Astrocyte of the spinal cord (primary cell): ENCODE data around the gene SLC4A11.

Experiments used
- DNase-seq: peaks from one replicate; pipeline ENCODE4 v3.0.0; 2011; ENCODE audit warnings: low read depth, low spot score
- H3K4me3 ChIP-seq: 2 replicates; pipeline ENCODE4 v1.5.1; 2011; ENCODE audit warnings: low read depth, mild to moderate bottlenecking, low read length, moderate library complexity
- in situ Hi-C: cut with HindIII; loops from 2 replicates; pipeline ENCODE4 v1.10.0; 2017; ENCODE audit warnings: low sequenced_read_pairs
- TF ChIP-seq, protein P1 (sequence below): IDR thresholded peaks from 2 replicates; pipeline ENCODE4 v1.5.1; 2012; ENCODE audit warnings: low read depth, mild to moderate bottlenecking, low read length, inconsistent platforms

Gene SLC4A11

DNA sequence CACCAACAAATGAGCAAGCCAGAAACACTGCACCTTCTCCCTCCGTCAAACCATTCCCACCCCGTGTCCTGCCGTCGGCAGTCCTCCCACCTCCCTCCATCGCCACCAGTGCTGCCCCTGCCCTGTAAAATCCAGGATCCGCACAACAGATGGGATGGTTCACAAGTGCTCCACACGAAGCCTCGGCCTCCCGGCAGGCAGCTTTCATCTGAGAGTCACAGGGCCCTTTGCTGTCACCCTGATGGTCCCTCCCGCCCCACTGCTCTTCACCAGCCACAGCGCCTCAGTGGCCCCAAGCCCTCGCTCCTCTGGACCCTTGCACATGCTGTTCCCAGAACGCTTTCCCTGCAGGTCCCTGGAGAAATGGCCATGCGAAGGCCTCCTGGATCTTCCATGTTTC lies 12.1 kb downstream of the SLC4A11 start:
- TF ChIP-seq, protein P1, sequence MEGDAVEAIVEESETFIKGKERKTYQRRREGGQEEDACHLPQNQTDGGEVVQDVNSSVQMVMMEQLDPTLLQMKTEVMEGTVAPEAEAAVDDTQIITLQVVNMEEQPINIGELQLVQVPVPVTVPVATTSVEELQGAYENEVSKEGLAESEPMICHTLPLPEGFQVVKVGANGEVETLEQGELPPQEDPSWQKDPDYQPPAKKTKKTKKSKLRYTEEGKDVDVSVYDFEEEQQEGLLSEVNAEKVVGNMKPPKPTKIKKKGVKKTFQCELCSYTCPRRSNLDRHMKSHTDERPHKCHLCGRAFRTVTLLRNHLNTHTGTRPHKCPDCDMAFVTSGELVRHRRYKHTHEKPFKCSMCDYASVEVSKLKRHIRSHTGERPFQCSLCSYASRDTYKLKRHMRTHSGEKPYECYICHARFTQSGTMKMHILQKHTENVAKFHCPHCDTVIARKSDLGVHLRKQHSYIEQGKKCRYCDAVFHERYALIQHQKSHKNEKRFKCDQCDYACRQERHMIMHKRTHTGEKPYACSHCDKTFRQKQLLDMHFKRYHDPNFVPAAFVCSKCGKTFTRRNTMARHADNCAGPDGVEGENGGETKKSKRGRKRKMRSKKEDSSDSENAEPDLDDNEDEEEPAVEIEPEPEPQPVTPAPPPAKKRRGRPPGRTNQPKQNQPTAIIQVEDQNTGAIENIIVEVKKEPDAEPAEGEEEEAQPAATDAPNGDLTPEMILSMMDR, result no peak
- DNase-seq, result no peak
- H3K4me3 ChIP-seq, result no peak overlapping the region
- in situ Hi-C loops, result no loop called here

- in situ Hi-C loops, result no loop called here
- H3K4me3 ChIP-seq, result no peak overlapping the region
- no peak for DNase-seq
- TF ChIP-seq, protein P1, result no peak
These were observed 12.9 kb downstream of the SLC4A11 start for GRCh38 chr20:3226093-3226492.

DNA sequence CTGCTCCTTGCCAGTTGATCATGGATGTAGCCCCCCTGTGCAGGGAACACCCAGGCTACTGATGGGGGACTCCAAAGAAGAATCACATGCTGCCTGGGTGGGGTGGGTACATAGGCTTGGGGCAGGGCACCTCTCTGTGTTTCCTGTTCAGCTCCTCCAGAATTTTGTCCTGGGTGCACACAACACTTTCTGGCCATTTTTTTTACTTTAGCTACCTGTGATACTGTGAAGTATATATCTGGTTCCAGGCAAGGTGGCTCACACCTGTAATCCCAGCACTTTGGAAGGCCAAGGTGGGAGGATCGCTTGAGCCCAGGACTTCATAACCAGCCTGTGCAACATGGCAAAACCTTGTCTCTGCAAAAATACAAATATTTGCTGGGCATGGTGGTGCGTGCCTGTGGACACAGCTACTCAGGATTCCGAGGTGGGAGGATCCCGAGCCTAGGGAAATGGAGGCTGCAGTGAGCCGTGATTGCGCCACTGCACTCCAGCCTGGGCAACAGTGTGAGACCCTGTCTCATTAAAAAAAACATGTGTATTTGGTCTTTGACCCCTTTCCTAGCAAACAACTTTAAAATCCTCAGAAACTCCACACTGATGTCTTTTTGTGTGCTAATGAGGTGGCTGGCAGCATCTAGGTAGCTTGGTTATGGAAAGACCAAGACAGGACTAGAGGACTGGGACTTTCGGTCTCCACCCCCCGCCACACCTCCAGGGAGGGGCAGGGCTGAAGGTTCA lies 14.1 kb downstream of the SLC4A11 start:
- in situ Hi-C loops, result no loop called here

GRCh38 chr20:3223994-3224680 lies 14.9 kb downstream of the SLC4A11 start:
- DNase-seq, result no peak
- TF ChIP-seq, protein P1, result no peak
- in situ Hi-C loops, result no loop called here
- H3K4me3 ChIP-seq, result no peak overlapping the region

More for the DNA sequence above, 14.1 kb downstream of the SLC4A11 start:
- TF ChIP-seq, protein P1, result no peak
- H3K4me3 ChIP-seq, result no peak overlapping the region
- no peak for DNase-seq

DNA sequence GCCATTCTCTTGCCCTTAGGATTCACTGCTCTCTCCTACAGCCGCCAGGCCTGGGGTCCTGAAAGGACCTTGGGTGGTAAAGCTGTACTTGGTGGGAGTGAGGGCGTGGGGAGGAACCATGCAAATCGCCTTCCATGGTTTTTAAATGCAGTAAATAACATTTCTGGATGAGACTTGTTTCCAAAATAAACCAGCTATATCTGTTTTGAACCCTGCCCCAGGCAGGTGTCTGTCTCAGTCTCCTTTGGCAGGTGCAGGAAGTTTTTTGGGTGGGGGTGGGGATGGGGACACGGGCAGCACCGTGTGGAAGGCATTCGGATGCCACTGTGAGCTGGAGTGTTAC lies 15.4 kb downstream of the SLC4A11 start:
- in situ Hi-C loops, result no loop called here
- DNase-seq, result no peak
- TF ChIP-seq, protein P1, result no peak
- no peak overlapping the region for H3K4me3 ChIP-seq

DNA sequence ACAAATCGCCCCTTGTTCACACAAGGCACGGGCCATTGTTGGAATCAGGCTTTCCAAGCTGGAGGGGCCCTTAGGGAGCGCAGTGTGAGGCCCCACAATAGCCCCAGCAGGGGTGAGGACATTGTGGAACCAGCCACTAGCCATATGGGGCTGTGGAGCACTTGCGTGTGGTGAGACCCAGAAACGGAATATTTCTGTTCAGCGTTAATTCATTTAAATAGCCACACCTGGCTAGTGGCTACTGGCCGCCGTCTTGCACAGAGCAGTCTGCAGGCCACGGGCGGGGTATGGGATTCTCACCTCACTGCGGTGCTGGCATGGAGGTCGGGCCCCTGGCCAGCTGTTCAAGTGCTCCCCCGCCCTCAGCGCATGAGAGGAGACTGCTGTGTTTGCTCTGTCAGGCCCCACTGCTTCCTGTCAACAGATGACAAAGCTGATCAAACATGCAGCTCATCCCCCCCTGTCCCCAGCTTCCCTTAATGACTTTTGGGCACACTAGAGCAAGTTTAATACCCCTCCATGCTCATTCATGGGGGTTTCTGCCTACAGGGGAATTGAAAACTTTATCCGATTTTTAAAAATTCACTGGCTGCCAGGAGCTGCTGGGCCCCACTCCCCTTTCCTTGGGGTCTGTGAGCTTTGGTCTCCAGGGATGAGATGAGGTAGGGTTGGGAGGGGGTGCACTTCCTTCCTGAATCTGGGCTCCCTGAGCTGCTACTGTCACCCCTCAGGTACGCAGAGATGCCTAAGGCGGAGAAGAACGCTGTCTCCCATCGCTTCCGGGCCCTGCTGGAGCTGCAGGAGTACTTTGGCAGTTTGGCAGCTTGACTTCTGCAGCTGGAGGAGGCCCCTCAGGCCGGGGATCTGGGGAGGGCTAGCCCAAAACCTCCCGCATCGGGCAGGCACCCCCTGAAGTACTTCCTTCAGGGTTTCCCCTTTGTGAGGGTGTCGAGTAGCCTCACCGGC lies 16.1 kb downstream of the SLC4A11 start:
- TF ChIP-seq, protein P1, result no peak
- DNase-seq, result no peak
- no peak overlapping the region for H3K4me3 ChIP-seq
- in situ Hi-C loops, result no loop called here
